Fibroblast of skin of right biceps (primary cell): ENCODE results near the gene NOS1.

Experiments
- DNase-seq: peaks from one replicate; pipeline ENCODE4 v3.0.0-alpha.2; 2013

Gene NOS1

DNA sequence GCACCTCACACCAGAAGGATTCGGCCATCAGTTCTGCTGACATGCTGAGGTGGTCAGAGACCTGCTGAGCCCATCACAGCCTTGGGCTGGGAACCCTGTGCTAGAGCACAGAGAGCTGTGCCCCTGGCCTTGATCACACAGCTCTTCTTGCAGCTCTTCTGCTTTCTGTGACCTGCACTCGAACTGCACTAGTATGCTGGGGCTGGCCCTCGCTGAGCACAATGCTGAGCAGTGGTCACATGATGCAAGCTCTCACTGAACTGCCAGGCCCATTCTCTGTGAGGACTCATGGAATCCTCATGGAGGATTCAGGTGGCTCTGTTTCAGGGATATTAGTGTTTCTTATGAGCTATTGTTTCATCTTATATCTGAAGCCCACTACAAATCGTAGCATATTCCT lies 193.7 kb downstream of the NOS1 start:
- no peak for DNase-seq

DNA sequence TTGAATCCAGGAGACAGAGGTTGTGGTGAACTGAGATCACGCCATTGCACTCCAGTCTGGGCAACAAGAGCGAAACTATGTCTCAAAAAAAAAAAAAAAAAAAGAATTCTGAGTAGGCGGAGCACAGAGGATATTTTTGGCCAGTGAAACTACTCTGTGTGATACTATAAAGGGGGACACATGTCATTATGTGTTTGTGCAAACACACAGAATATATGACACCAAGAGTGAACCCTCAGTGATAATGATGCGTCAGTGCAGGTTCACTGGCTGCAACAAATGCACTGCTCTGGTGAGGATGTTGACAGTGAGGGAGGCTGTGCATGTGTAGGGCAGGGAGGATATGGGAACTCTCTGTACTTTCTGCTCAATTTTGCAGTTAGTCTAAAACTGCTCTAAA lies 195.3 kb downstream of the NOS1 start:
- no peak for DNase-seq

DNA sequence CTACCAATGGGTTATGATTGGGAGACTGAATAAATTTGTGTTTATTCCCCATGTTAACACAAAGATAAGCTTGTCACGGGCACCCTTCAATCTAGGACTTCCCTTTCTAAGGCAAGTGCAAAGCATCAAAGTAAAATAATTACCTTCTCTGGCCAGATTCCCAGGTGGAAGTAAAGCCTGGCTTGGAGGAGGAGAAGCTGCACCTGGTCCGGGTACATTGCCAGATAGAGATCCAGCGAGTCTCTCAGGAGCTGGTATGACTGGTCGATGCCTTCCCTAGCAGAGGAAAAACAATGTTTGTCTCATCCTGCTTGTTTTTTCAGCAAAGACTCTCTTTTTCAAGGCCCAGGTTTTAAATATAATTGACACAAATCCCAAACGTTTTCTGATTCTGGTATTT lies 196.1 kb downstream of the NOS1 start:
- no peak for DNase-seq

DNA sequence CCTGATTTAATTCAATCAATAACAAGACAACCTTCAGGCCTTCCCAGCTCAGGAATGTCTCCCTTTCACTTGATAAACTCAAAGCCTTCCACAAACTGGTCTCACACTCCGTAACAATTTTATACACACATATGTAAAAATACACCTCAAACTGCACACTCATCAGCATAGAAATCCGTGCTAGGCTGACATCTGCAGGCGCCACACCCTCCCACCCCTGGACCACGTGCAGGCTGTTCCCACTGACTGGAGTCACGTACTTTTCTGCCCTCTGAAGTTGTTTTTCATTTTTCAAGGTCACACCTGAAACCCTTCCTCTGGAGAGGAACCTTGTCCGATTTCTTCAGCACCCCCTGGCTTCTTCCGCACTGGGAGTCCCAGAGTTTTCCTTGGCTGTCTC lies 198.8 kb downstream of the NOS1 start:
- DNase-seq: no peak

DNA sequence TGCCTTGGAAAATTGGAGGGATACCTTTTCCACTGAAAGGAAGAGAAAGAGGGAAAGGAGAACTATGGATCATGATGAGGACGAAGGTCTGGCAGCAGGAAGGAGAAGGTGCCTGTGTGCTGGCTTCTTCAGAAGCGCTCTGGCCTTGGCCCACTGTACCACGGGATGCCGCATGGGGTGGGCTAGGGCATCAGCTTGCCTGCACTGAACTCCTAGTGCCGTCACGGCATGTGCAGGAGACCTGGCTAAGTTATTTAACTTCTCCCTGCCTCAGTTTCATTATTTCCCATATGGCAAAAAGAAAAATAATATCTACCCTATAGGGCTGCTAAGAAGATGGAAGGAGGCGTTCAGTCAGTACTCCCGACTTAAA lies 199.3 kb downstream of the NOS1 start:
- DNase-seq: no peak

DNA sequence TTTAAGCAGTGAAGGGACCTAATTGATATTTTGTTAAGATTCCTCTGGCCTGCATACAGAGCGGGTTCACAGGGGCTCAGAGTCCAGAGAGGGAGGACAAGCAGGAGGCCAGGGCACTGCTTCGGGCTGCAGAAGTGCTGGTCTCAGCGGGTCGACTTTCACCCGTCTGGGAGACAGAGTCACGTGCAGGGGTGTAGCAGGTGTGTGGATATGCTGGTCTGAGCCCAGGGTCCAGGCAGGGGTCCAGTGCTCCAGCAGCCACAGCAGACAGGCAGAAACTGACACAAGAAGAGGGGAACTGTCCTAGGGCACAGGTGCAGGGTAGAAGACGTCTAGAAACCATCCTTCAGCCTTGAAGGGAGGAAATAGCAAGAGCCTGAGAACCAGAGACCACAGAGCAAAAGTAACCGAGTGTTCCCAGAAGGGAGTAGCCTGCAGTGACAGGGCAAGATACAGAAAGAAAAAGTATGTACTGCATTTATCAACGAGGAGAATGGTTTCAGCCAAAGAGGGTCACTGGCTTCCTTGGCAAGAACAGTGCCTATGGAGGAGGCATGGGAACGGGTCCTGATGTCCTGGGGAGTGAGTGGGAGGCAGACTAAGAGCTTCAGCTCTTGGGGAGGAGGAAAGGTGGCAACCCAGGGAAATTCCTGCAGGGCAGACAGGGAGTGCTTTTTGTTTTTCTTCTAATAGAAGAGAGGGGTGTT lies 199.8 kb downstream of the NOS1 start:
- DNase-seq: no peak

DNA sequence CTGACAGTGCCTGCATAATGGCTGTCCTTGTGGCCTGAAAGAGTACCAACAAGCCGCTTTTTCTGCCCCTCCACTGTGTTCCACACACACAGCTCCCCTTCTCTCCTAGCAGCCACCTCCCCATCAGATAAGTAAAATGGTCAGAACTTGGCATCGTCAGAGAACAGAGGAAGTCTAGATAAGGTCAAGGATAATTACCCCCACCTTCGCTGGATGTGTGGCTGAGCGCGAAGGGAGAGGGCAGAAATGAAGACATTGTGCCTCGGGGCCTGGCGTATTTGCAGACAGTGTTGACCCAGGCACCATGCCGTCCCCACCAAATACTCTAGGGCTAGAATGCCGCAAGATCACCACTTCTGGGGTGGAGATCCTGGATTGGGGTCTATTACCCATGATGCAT lies 201.8 kb downstream of the NOS1 start:
- no peak for DNase-seq

DNA sequence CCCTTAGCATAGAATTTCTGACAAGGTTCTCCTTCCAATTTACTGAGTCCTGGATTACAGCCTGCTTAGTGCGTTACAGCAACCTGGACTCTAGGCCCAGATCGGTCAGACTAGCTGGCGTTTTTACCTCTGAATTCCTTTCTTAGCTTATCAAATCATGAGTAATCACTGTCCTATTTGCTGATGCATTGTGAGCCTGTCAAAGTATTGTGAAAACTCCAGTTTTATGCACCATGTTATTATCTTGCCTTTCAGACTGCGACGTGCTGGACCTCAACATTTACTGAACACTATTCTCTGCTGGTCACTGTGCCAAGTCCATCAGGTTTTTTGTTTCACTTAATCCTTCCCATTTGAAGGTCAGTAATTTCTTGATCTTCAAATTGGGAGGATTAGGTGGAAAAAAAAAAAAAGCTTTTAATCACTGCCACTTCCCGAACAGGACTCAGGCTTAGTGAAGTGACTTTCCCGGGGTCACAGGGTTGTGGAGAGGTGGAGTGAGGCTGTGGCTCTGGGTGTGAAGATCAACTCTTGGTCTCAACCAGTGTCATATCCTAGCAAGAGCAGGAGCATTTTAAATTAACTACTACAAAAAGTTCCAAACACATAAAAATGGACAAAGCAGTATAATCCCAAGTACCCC lies 202.4 kb downstream of the NOS1 start:
- DNase-seq: no peak
